Fibroblast of lung (primary cell): ENCODE results near the gene SLC38A7.

Source experiments
- EZH2 ChIP-seq: IDR thresholded peaks from 2 replicates; pipeline ENCODE4 v1.5.1; 2012; ENCODE audit warnings: low read length, control low read depth, mild to moderate bottlenecking; ENCODE audit errors: missing control alignments
- TF ChIP-seq, protein P1 (sequence below), 2 donors: IDR thresholded peaks in 1 of 2; conservative IDR thresholded peaks in 1 of 2; 1 replicate in 1 of 2; 2 replicates in 1 of 2; pipeline ENCODE4 v1.5.1; 2011 to 2012; ENCODE audit warnings: low read length in 2 of 2, control low read depth in 1 of 2, inconsistent platforms in 1 of 2, low read depth in 1 of 2, mild to moderate bottlenecking in 1 of 2

DNA sequence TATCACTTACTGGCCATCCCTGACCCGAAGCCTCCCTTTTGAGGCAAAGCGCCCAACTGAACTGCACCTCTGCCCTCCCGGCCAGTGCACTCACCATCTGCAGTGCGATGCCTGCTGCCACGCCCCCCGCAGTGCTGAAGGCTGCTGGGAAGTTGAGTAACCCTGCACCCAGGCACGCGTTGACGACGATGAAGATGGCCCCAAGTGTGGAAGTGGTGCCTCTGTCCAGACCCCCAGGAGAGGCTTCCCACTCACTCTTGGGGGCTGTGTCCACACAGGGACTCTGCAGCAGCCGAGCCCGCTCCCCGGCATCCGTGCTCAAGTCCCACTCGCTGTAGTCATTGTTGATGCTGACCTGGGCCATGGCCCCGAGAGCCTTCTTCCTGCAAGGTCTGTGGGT is 4.8 kb downstream of the SLC38A7 start:
- TF ChIP-seq, protein P1, sequence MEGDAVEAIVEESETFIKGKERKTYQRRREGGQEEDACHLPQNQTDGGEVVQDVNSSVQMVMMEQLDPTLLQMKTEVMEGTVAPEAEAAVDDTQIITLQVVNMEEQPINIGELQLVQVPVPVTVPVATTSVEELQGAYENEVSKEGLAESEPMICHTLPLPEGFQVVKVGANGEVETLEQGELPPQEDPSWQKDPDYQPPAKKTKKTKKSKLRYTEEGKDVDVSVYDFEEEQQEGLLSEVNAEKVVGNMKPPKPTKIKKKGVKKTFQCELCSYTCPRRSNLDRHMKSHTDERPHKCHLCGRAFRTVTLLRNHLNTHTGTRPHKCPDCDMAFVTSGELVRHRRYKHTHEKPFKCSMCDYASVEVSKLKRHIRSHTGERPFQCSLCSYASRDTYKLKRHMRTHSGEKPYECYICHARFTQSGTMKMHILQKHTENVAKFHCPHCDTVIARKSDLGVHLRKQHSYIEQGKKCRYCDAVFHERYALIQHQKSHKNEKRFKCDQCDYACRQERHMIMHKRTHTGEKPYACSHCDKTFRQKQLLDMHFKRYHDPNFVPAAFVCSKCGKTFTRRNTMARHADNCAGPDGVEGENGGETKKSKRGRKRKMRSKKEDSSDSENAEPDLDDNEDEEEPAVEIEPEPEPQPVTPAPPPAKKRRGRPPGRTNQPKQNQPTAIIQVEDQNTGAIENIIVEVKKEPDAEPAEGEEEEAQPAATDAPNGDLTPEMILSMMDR (conservative IDR thresholded peaks at IDR 0.05 in 1 of 2, IDR thresholded peaks at IDR 0.05 in 1 of 2; ENCODE audit: low read depth in 1 of 2, low read length in 2 of 2), result no peak
- no peak for TF ChIP-seq EZH2
